ENCODE measurements around the gene DUSP5. TPM values are rescaled to one million over a fixed set of nuclear protein-coding genes. Genes with fewer than 3 reads are reported as not detected.
A peak's percentile ranks its signal among the peaks of the same experiment; 100 is the strongest.
"Not testable (repeated sequence)": the region's sequence is repeated elsewhere in the genome, so short reads cannot be mapped to it uniquely, and the experiment has no call there.

Gene DUSP5
- total RNA-seq, 1 donor from 2014 or later: 141 TPM

- Mint-ChIP-seq H3K4me1 (ENCODE audit: low read depth) (peaks cover 59% of the 10 kb centered on the region), H3K4me3 (no peak overlapping the region), H3K36me3 (ENCODE audit: low read depth) (peaks cover 5% of the 10 kb centered on the region), H3K27me3 (ENCODE audit: insufficient read depth) (peaks cover 2% of the 10 kb centered on the region), H3K9me3 (no peaks in the 10 kb centered on the region), H3K27ac (peak overlapping the region; percentile 44)
- DNase-seq (ENCODE audit: low spot score): no peak
- intact Hi-C loops (cut with micrococcal nuclease): no loop called here
Observed at GRCh38 chr10:110462166-110463095, 35.3 kb upstream of the DUSP5 start.

- H3K9me3 Mint-ChIP-seq; H3K4me3 Mint-ChIP-seq; intact Hi-C loops (cut with micrococcal nuclease); H3K36me3 Mint-ChIP-seq (ENCODE audit: low read depth); H3K27me3 Mint-ChIP-seq (ENCODE audit: insufficient read depth); H3K27ac Mint-ChIP-seq; DNase-seq (ENCODE audit: low spot score): not testable (repeated sequence)
- H3K4me1 Mint-ChIP-seq (ENCODE audit: low read depth): peaks cover 12% of the 10 kb centered on the region
Observed at GRCh38 chr10:110468258-110468657, 29.4 kb upstream of the DUSP5 start.

- intact Hi-C loops (cut with micrococcal nuclease); H3K36me3 Mint-ChIP-seq (ENCODE audit: low read depth): not testable (repeated sequence)
Observed at GRCh38 chr10:110470541-110470940, 27.2 kb upstream of the DUSP5 start.

GRCh38 chr10:110471566-110472139 lies 26.1 kb upstream of the DUSP5 start:
- no peak for DNase-seq (ENCODE audit: low spot score)
- Mint-ChIP-seq H3K4me1 (ENCODE audit: low read depth) (no peaks in the 10 kb centered on the region), H3K4me3 (no peak overlapping the region), H3K27me3 (ENCODE audit: insufficient read depth) (peaks cover 2% of the 10 kb centered on the region), H3K9me3 (peaks cover 10% of the 10 kb centered on the region), H3K27ac (no peak overlapping the region), H3K36me3 (ENCODE audit: low read depth) (no peaks in the 10 kb centered on the region)
- intact Hi-C loops (cut with micrococcal nuclease): no loop called here

More at GRCh38 chr10:110470541-110470940, 27.2 kb upstream of the DUSP5 start:
- H3K27me3 Mint-ChIP-seq (ENCODE audit: insufficient read depth); H3K4me1 Mint-ChIP-seq (ENCODE audit: low read depth); H3K4me3 Mint-ChIP-seq; H3K9me3 Mint-ChIP-seq; H3K27ac Mint-ChIP-seq; DNase-seq (ENCODE audit: low spot score): not testable (repeated sequence)

GRCh38 chr10:110474017-110474416 lies 23.7 kb upstream of the DUSP5 start:
- Mint-ChIP-seq H3K27me3 (ENCODE audit: insufficient read depth) (peaks cover 2% of the 10 kb centered on the region), H3K27ac (no peak overlapping the region), H3K36me3 (ENCODE audit: low read depth) (no peaks in the 10 kb centered on the region), H3K4me1 (ENCODE audit: low read depth) (no peaks in the 10 kb centered on the region), H3K4me3 (no peak overlapping the region), H3K9me3 (peaks cover 16% of the 10 kb centered on the region)
- no peak for DNase-seq (ENCODE audit: low spot score)
- intact Hi-C loops (cut with micrococcal nuclease): no loop called here

GRCh38 chr10:110474826-110475225 lies 22.9 kb upstream of the DUSP5 start:
- no peak for DNase-seq (ENCODE audit: low spot score)
- Mint-ChIP-seq H3K4me3 (no peak overlapping the region), H3K4me1 (ENCODE audit: low read depth) (no peaks in the 10 kb centered on the region), H3K27me3 (ENCODE audit: insufficient read depth) (peaks cover 2% of the 10 kb centered on the region), H3K27ac (no peak overlapping the region), H3K9me3 (peaks cover 12% of the 10 kb centered on the region), H3K36me3 (ENCODE audit: low read depth) (no peaks in the 10 kb centered on the region)
- intact Hi-C loops (cut with micrococcal nuclease): no loop called here

GRCh38 chr10:110475722-110476515 lies 21.8 kb upstream of the DUSP5 start:
- Mint-ChIP-seq H3K27me3 (ENCODE audit: insufficient read depth) (peaks cover 2% of the 10 kb centered on the region), H3K4me3 (no peak overlapping the region), H3K4me1 (ENCODE audit: low read depth) (no peaks in the 10 kb centered on the region), H3K9me3 (peaks cover 7% of the 10 kb centered on the region), H3K36me3 (ENCODE audit: low read depth) (no peaks in the 10 kb centered on the region), H3K27ac (no peak overlapping the region)
- no peak for DNase-seq (ENCODE audit: low spot score)
- intact Hi-C loops (cut with micrococcal nuclease): no loop called here

- intact Hi-C loops (cut with micrococcal nuclease): no loop called here
Observed at GRCh38 chr10:110479710-110480109, 18.0 kb upstream of the DUSP5 start.

GRCh38 chr10:110480387-110480786 lies 17.3 kb upstream of the DUSP5 start:
- Mint-ChIP-seq H3K4me3 (no peak overlapping the region), H3K36me3 (ENCODE audit: low read depth) (no peaks in the 10 kb centered on the region), H3K27ac (no peak overlapping the region), H3K4me1 (ENCODE audit: low read depth) (no peaks in the 10 kb centered on the region), H3K27me3 (ENCODE audit: insufficient read depth) (peaks cover 5% of the 10 kb centered on the region), H3K9me3 (peaks cover 7% of the 10 kb centered on the region)
- DNase-seq (ENCODE audit: low spot score): no peak
- intact Hi-C loops (cut with micrococcal nuclease): no loop called here

More at GRCh38 chr10:110479710-110480109, 18.0 kb upstream of the DUSP5 start:
- H3K9me3 Mint-ChIP-seq: peaks cover 7% of the 10 kb centered on the region
- H3K27ac Mint-ChIP-seq: no peak overlapping the region
- H3K27me3 Mint-ChIP-seq (ENCODE audit: insufficient read depth): peaks cover 5% of the 10 kb centered on the region
- H3K36me3 Mint-ChIP-seq (ENCODE audit: low read depth): no peaks in the 10 kb centered on the region
- no peaks in the 10 kb centered on the region for H3K4me1 Mint-ChIP-seq (ENCODE audit: low read depth)
- no peak overlapping the region for H3K4me3 Mint-ChIP-seq
- no peak for DNase-seq (ENCODE audit: low spot score)

- H3K27me3 Mint-ChIP-seq (ENCODE audit: insufficient read depth): peaks cover 5% of the 10 kb centered on the region
- no peak overlapping the region for H3K27ac Mint-ChIP-seq
- H3K4me3 Mint-ChIP-seq: no peak overlapping the region
- peaks cover 6% of the 10 kb centered on the region for H3K4me1 Mint-ChIP-seq (ENCODE audit: low read depth)
- DNase-seq (ENCODE audit: low spot score): no peak
- peaks cover 3% of the 10 kb centered on the region for H3K9me3 Mint-ChIP-seq
- intact Hi-C loops (cut with micrococcal nuclease): no loop called here
- H3K36me3 Mint-ChIP-seq (ENCODE audit: low read depth): no peaks in the 10 kb centered on the region
Observed at GRCh38 chr10:110481919-110482318, 15.8 kb upstream of the DUSP5 start.

- intact Hi-C loops (cut with micrococcal nuclease): no loop called here
- no peak for DNase-seq (ENCODE audit: low spot score)
- peaks cover 1% of the 10 kb centered on the region for H3K36me3 Mint-ChIP-seq (ENCODE audit: low read depth)
- peaks cover 8% of the 10 kb centered on the region for H3K27me3 Mint-ChIP-seq (ENCODE audit: insufficient read depth)
- H3K4me3 Mint-ChIP-seq: no peak overlapping the region
- H3K27ac Mint-ChIP-seq: no peak overlapping the region
- peaks cover 23% of the 10 kb centered on the region for H3K4me1 Mint-ChIP-seq (ENCODE audit: low read depth)
- H3K9me3 Mint-ChIP-seq: no peaks in the 10 kb centered on the region
Observed at GRCh38 chr10:110483633-110484032, 14.1 kb upstream of the DUSP5 start.

GRCh38 chr10:110485541-110485940 lies 12.2 kb upstream of the DUSP5 start:
- DNase-seq (ENCODE audit: low spot score): no peak
- Mint-ChIP-seq H3K4me1 (ENCODE audit: low read depth) (peaks cover 32% of the 10 kb centered on the region), H3K27ac (no peak overlapping the region), H3K4me3 (no peak overlapping the region), H3K36me3 (ENCODE audit: low read depth) (peaks cover 1% of the 10 kb centered on the region), H3K27me3 (ENCODE audit: insufficient read depth) (peaks cover 13% of the 10 kb centered on the region), H3K9me3 (no peaks in the 10 kb centered on the region)
- intact Hi-C loops (cut with micrococcal nuclease): no loop called here

All from activated T-helper 1 cell treated with anti-CD3 and anti-CD28 coated beads, Interleukin-12 subunit alpha, Interleukin-12 subunit beta, Interleukin-2, Interleukin-4 antibody, amounts not matched to agents 30 ng/mL and 10 ng/mL and 1 ng/mL, durations not matched to agents 14 hours and 24 hours and 36 hours (primary cell).